Activated naive CD8-positive, alpha-beta T cell (primary cell): ENCODE measurements around the gene ASCC1.

Source experiments
- H3K27ac Mint-ChIP-seq: one replicate; pipeline ENCODE4 v1.8.0; 2021; ENCODE audit warnings: mixed read lengths
- H3K27me3 Mint-ChIP-seq: one replicate; pipeline ENCODE4 v1.8.0; 2021; ENCODE audit warnings: mixed read lengths
- H3K36me3 Mint-ChIP-seq: one replicate; pipeline ENCODE4 v1.8.0; 2021; ENCODE audit warnings: mixed read lengths
- H3K4me1 Mint-ChIP-seq: one replicate; pipeline ENCODE4 v1.8.0; 2021; ENCODE audit warnings: low read depth, mixed read lengths
- H3K4me3 Mint-ChIP-seq: one replicate; pipeline ENCODE4 v1.8.0; 2021; ENCODE audit warnings: mild to moderate bottlenecking, mixed read lengths
- H3K9me3 Mint-ChIP-seq: one replicate; pipeline ENCODE4 v1.8.0; 2021; ENCODE audit warnings: low read depth, mixed read lengths

ASCC1 gene

DNA sequence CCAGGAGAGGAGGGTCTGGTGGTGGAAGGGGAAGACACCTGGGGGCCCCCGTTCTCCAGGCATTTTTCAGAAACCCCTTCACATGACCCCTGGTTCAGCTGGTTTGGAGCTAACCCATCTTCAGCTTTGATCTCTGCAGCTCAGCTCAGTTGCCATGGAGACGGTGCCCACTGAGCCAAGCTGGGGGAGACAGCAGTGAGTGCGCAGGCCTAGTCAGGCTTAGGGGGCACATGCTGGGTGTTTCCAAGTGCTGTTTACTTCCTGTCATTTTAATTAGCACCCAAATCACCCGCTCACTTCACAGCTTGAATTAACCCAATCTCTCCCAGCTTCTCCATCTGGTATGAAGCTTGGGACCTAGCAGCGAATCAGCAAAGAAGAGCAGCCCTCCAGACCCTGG, 136.7 kb downstream of the ASCC1 start:
- Mint-ChIP-seq H3K4me1 (peaks cover 94% of the 10 kb centered on the region), H3K27ac (peak overlapping the region; percentile 98), H3K36me3 (peaks cover 2% of the 10 kb centered on the region), H3K9me3 (no peaks in the 10 kb centered on the region), H3K4me3 (peak overlapping the region; percentile 85), H3K27me3 (no peaks in the 10 kb centered on the region)

DNA sequence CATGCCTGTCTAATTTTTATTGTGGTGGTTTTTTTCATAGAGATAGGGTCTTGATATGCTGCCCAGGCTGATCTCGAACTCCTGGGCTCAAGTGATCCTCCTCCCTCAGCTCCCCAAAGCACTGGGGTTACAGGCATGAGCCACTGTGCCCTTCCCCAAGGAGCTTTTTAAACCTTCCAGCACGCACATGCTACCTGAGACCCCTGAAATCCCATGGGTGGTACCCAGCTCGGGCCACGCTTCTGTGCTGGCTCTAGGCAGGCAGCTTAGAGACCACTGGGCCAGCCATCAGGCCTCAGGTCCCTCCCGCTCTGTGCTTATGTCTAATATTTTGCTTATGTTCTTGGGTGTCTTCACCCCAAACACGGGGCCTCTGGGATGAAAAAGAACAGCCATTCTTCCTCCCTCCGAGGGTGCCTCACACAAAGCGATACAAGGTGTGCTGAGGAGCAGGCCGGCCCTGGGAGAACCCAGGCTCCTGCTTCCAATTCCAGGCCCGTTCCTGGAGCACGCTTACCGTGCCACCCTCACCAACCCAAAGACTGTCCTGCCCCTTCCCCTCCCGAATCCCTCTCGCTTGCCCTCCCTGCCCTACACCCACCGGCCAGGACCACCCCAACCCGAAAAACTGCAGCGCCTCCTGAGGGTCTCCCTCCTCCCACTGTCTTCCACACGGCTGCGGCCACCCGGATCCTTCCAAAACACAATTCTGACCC, 138.6 kb downstream of the ASCC1 start:
- Mint-ChIP-seq H3K4me3 (peak overlapping the region; percentile 81), H3K27ac (peak overlapping the region; percentile 98), H3K27me3 (no peaks in the 10 kb centered on the region), H3K36me3 (peaks cover 2% of the 10 kb centered on the region), H3K4me1 (peaks cover 96% of the 10 kb centered on the region), H3K9me3 (no peaks in the 10 kb centered on the region)

DNA sequence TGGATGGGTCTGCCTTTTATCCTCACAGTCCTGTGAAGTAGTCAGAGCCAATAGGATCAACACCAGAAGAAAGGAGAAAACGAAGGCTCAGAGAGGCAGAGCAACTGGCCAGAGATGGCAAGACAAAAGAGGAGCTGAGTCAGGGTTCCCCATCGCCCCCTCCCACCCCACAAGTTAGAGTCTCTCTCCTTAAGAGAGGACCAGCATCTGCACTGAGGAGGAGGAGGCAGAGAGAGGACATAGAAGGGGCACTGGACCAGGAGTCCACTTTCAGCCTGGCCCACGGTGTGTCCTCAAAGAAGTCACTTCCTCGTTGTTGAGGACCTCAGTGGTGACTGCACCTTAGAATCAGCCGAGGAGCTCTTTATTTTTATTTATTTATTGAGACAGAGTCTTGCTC, 139.3 kb downstream of the ASCC1 start:
- H3K4me3 Mint-ChIP-seq, result peak overlapping the region; percentile 56
- peaks cover 93% of the 10 kb centered on the region for H3K4me1 Mint-ChIP-seq
- no peaks in the 10 kb centered on the region for H3K9me3 Mint-ChIP-seq
- no peaks in the 10 kb centered on the region for H3K27me3 Mint-ChIP-seq
- peak overlapping the region; percentile 98 for H3K27ac Mint-ChIP-seq
- peaks cover 3% of the 10 kb centered on the region for H3K36me3 Mint-ChIP-seq

DNA sequence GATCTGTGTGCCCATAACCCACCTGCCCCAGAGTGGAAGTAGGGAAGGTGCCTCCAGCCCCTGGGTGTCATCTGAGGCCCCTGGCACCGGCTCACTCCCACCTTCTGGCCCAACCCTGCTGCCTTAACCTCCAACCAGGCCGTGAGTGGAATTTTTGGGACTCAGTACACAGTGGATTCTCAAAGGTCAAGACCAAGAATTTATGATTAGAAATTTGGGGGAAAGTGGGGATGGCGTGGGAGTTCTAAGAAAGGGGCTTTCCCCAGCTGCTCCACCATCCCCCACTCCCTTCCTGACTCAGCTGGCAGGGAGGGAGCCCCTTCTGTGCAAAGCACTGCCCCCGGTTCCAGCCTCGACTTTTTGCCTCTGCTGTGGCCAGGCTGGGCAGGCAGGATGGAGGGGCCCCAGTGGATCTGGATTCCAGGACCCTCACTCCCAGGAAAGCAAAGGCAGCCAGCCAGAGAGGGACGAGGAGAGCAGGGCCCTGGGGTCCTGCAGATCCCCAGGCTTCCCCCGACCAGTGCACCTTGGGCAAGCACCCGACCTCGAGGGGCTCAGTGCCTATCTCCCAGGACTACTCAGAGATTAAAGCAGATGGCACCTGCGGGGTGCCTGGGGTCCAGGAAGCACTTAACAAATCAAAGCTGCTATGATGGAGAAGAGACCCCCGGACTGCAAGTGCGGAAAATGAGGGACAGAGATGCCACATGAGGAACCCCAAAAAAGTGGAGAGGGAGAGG, 140.5 kb downstream of the ASCC1 start:
- H3K4me3 Mint-ChIP-seq, result peak overlapping the region; percentile 56
- H3K4me1 Mint-ChIP-seq, result peaks cover 94% of the 10 kb centered on the region
- no peaks in the 10 kb centered on the region for H3K27me3 Mint-ChIP-seq
- peaks cover 7% of the 10 kb centered on the region for H3K36me3 Mint-ChIP-seq
- peak overlapping the region; percentile 98 for H3K27ac Mint-ChIP-seq
- no peaks in the 10 kb centered on the region for H3K9me3 Mint-ChIP-seq

DNA sequence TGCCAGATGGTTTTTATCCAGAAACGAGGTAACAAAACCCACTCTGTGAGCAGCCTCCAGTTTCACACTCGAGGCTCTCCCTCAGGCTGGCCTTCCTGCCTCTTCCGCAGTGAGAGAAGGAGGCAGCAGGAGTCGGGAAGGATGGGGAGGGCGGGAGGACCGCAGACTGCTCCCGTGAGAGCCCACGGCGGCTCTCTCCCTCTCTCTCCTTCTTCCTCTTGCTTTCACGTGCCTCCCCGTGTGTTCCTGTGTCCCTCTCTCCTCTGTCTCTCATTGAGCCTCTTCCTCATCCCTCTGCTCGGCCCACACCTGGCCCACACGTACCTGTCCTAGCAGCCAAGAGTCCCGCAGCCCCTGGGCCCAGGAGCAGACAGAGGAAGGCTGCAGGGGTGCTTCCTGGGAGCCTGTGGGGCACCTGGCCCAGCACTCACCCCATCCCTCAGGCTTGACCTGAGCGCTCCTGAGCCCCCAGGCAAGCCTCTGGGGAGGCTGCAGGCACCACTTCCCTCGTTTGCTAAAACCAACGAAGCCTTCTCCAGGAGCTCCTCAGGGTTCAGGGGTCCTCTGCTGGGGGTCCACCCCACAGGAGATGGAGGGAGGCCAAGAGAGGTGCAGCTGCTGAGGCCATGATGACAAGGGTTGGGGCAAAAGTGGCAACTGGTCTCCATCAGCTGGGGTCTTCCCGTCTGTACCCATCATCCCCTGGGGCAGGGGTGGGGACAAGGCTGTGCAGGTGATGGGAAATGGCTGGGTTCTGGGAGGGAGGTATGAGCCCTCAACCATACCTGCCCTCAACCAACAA, 141.3 kb downstream of the ASCC1 start:
- Mint-ChIP-seq H3K36me3 (peaks cover 5% of the 10 kb centered on the region), H3K27me3 (no peaks in the 10 kb centered on the region), H3K4me3 (peak overlapping the region; percentile 56), H3K27ac (peak overlapping the region; percentile 98), H3K4me1 (peaks cover 89% of the 10 kb centered on the region), H3K9me3 (no peaks in the 10 kb centered on the region)

DNA sequence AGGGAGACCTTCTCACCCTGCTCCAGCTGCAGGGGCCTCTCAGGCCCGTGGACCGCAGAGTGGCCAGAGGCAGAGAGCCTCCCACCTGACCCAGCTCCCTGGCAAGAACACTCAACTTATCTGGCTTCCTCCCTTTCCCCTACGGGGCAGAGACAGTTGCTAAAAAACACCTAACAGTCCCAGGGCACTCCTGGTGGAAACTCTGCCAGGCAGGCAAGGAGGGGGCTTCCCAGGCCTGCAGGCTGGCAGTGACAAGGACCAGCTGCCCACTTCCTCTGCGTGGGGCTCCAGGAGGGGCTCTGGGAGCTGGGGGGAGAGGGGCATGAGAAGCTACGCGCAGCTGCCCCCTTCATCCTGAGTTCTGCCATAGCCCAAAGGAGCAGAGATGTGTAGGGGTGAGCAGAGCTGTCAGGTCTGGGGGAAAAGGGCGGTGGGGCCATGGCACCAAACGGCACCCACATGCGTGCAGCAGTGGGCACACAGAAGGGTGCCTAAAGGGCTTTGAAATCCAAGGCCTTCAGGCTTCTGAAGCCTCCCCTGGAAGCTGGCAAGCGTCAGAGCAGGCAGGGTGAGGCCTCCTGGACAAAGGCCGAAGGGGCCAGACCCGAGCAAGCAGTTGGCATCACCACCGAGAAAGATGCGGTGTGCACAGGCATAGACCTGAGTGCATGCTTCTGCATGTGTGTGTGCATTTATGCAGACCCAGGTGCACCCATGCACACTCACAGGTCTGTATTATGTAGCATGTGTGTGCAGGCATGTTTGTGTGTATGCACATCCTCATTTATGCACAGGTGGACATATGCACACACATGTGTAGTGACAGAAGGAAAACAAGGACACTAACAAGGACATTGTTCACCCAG, 142.1 kb downstream of the ASCC1 start:
- H3K9me3 Mint-ChIP-seq, result no peaks in the 10 kb centered on the region

DNA sequence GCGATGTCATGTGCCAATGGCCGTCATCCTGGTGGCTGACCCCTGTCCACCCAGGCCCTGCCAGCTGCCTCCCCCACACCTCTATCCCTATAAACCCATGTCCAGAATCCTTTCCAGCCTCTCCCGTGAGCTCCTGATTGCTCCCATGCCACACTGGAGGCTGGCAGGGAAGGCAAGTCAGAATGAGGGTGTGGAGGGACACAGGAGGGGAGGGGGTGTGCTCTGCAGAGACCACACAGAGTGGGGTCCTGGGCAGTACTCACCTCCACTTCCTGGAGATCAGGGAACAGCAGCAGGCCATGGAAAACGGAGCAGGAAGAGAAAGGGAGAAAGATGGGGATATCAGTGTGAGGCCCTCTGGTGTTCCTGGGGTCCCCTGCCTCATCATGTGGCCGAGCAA, 143.4 kb downstream of the ASCC1 start:
- peaks cover 5% of the 10 kb centered on the region for H3K36me3 Mint-ChIP-seq

More for the DNA sequence above, 142.1 kb downstream of the ASCC1 start:
- H3K27me3 Mint-ChIP-seq, result no peaks in the 10 kb centered on the region
- peak overlapping the region; percentile 92 for H3K27ac Mint-ChIP-seq
- H3K4me3 Mint-ChIP-seq, result peak overlapping the region; percentile 50
- peaks cover 5% of the 10 kb centered on the region for H3K36me3 Mint-ChIP-seq
- peaks cover 89% of the 10 kb centered on the region for H3K4me1 Mint-ChIP-seq

DNA sequence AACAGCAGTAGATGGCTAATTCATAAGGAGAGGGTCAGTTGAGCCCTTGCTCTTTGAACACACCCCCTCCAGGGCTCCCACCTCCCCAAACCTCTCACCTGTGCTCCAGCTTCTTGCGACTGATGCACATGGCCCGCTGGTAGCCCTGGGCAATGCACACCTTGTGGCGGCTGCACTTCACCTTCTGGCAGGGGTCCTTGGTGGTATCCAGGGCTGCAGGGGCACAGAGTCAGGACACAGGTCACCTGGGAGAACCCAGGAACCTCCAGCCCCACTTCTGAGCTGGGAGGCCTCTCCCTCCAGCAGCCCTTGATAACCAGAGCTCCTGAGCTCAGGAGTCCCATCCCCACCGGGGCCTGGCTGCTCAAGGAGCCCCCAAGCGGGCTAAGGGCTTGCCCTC, 144.0 kb downstream of the ASCC1 start:
- Mint-ChIP-seq H3K27ac (peak overlapping the region; percentile 88), H3K36me3 (peaks cover 5% of the 10 kb centered on the region), H3K4me3 (no peak overlapping the region), H3K9me3 (no peaks in the 10 kb centered on the region), H3K4me1 (peaks cover 71% of the 10 kb centered on the region), H3K27me3 (no peaks in the 10 kb centered on the region)

More for the DNA sequence above, 143.4 kb downstream of the ASCC1 start:
- no peaks in the 10 kb centered on the region for H3K9me3 Mint-ChIP-seq
- no peak overlapping the region for H3K4me3 Mint-ChIP-seq
- H3K27ac Mint-ChIP-seq, result peak overlapping the region; percentile 88
- H3K27me3 Mint-ChIP-seq, result no peaks in the 10 kb centered on the region
- H3K4me1 Mint-ChIP-seq, result peaks cover 77% of the 10 kb centered on the region

DNA sequence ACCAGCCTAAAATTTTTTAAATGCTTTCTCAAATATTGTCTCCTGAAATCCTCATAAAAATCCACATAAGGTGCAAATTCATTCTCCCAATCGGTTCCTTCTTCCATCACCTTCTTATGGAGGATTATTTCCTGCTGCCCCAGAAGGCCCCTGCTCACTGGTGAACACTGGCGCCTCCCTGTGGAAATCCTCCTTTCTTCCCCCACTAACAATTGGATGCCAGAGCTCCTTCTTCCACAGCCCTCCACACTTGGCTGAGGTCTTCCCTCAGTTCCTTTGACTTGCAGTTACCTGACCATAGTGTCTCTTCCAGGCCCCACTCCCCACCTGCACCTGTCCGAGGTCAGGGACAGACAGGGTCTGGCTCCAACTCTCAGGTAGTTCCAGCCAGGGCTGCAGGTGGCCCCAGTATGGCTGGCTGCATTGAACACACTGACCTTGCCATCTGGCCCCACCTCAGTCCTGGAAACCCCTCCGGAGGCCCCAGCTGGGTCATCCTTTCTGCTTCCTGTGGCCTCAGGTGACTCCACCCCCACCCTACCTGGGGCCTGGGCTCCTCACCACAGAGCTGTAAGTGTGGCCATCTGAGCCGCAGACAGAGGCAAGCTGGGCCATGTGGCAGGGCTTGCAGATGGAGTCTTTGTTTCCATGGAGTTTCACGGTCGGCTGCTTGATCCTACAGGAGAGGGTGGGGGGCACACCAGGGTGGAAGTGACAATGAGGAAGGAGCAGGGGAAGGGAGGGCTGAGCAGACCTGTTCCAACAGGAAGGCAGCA, 146.1 kb downstream of the ASCC1 start:
- H3K4me3 Mint-ChIP-seq, result no peak overlapping the region
- H3K27me3 Mint-ChIP-seq, result no peaks in the 10 kb centered on the region
- peaks cover 50% of the 10 kb centered on the region for H3K4me1 Mint-ChIP-seq

DNA sequence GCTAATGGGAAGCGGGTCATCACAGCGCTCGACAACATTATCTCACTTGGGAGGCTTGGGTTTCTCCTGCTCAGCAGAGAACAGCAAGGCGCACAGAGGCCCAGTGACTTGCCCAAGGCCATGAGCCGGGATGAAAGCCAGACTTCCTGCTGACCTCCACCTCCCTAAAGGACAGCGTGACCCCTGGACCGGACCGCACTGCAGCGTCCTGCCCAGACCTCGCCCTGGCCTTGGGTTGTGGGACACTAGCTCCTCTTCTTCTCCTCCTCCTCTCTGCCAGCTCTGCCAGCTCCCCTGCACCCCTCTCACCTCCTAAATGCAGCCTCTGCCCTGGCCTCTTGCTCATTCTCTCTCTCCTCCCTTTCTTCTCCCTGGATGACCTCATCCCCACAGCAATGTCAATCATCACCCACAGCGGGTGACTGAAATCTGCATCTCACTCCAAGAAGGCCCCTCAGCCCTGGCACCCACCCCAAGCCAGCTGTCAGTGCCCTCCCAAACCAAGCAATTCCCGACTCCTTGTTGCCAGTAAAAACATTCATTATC, 147.1 kb downstream of the ASCC1 start:
- peak overlapping the region; percentile 90 for H3K27ac Mint-ChIP-seq
- no peaks in the 10 kb centered on the region for H3K9me3 Mint-ChIP-seq
- peaks cover 5% of the 10 kb centered on the region for H3K36me3 Mint-ChIP-seq
- no peak overlapping the region for H3K4me3 Mint-ChIP-seq
- peaks cover 41% of the 10 kb centered on the region for H3K4me1 Mint-ChIP-seq
- H3K27me3 Mint-ChIP-seq, result no peaks in the 10 kb centered on the region

More for the DNA sequence above, 146.1 kb downstream of the ASCC1 start:
- Mint-ChIP-seq H3K9me3 (no peaks in the 10 kb centered on the region), H3K36me3 (peaks cover 5% of the 10 kb centered on the region), H3K27ac (peak overlapping the region; percentile 90)

DNA sequence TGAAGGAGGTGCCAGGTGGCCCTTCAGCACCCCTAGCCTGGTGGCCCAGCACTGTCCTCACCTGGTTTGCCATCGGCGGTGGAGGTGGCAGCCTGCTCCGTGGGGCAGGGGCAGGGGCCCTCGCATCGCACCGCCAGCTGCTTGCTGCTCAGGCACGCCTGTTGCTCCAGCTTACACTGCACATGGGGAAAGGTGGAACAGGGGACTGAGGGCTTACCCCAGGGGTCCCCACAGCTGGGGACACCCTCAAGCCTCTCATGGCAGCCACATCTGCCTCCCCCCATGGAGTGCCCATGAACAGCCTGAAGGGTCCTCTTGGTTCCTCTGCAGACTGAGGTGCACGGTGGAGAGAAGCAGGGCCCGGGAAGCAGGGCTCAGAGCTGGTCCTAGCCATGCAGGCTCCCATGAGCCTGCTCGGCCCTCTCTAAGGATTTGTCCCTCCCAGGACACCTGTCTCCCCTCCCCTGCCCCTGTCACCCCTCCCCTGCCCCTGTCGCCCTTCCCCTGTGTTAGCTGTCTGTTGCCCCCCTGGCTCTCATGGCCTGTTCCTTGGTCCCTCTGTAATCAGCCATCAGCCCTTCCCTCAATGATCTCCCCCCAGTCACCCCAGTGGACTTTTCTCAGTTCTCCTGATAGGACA, 147.8 kb downstream of the ASCC1 start:
- no peak overlapping the region for H3K4me3 Mint-ChIP-seq
- no peaks in the 10 kb centered on the region for H3K27me3 Mint-ChIP-seq
- peaks cover 38% of the 10 kb centered on the region for H3K4me1 Mint-ChIP-seq
- H3K27ac Mint-ChIP-seq, result peak overlapping the region; percentile 90
- H3K9me3 Mint-ChIP-seq, result no peaks in the 10 kb centered on the region
- H3K36me3 Mint-ChIP-seq, result peaks cover 5% of the 10 kb centered on the region

DNA sequence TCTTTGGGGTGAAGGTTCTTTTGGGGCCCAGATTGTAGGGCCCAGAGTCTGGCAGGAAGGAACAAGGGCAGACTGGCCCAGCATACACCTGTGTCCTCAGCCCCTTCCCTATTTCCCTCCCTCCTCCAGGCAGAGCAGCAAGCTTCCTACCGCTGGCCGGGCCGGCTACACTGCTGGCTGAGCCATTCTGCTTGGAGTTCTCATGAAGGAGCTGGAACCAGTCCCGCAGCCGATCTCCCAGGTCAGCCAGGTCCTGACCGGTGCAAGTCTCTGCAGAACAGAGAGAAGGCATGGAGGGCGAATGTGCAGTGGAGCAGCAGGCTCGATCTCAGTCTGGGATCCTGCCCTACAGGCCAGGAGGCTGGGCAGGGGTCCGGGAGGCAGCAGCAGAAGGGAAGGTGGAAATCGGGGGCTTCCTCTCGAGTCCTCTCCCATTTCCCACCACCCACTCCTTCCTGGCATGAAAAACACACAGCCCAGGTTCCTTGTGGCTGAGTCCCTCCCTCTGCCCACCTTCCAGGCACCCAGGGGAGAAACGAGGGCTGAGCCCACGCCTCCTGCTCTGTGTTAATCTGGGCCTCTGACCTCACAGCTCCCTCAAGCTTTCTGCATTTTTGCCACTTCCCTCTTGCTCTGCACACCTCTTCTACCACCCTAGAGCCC, 148.5 kb downstream of the ASCC1 start:
- peaks cover 32% of the 10 kb centered on the region for H3K4me1 Mint-ChIP-seq
- H3K36me3 Mint-ChIP-seq, result peaks cover 5% of the 10 kb centered on the region
- H3K4me3 Mint-ChIP-seq, result no peak overlapping the region

More for the DNA sequence above, 148.5 kb downstream of the ASCC1 start:
- Mint-ChIP-seq H3K27me3 (no peaks in the 10 kb centered on the region), H3K27ac (peak overlapping the region; percentile 34), H3K9me3 (no peaks in the 10 kb centered on the region)
